Measurements from ENCODE around the gene RWDD3.

Gene RWDD3

GRCh38 chr1:95230768-95231191, 3.2 kb upstream of the RWDD3 start:
- no peak for DNase-seq

GRCh38 chr1:95232646-95233318, 1.2 kb upstream of the RWDD3 start:
- DNase-seq: no peak

GRCh38 chr1:95233319-95233736, 682 bp upstream of the RWDD3 start:
- DNase-seq: no peak

- DNase-seq: no peak
Observed at GRCh38 chr1:95236784-95237575, 3.0 kb downstream of the RWDD3 start.

- DNase-seq: no peak
Observed at GRCh38 chr1:95237981-95238703, 4.1 kb downstream of the RWDD3 start.

- no peak for DNase-seq
Observed at GRCh38 chr1:95245029-95245428, 11.0 kb downstream of the RWDD3 start.

GRCh38 chr1:95246511-95246910, 12.5 kb downstream of the RWDD3 start:
- no peak for DNase-seq

GRCh38 chr1:95247607-95248006, 13.6 kb downstream of the RWDD3 start:
- DNase-seq: no peak

GRCh38 chr1:95249916-95250315, 15.9 kb downstream of the RWDD3 start:
- DNase-seq: no peak

GRCh38 chr1:95252422-95252821, 18.4 kb downstream of the RWDD3 start:
- no peak for DNase-seq

GRCh38 chr1:95254959-95255358, 20.9 kb downstream of the RWDD3 start:
- no peak for DNase-seq

- no peak for DNase-seq
Observed at GRCh38 chr1:95255826-95256225, 21.8 kb downstream of the RWDD3 start.

- no peak for DNase-seq
Observed at GRCh38 chr1:95257758-95258157, 23.7 kb downstream of the RWDD3 start.

GRCh38 chr1:95259245-95259644, 25.2 kb downstream of the RWDD3 start:
- DNase-seq: no peak

- no peak for DNase-seq
Observed at GRCh38 chr1:95262913-95263312, 28.9 kb downstream of the RWDD3 start.

GRCh38 chr1:95263450-95263849, 29.4 kb downstream of the RWDD3 start:
- DNase-seq: no peak

GRCh38 chr1:95265106-95265505, 31.1 kb downstream of the RWDD3 start:
- DNase-seq: no peak

- no peak for DNase-seq
Observed at GRCh38 chr1:95276429-95276828, 42.4 kb downstream of the RWDD3 start.

GRCh38 chr1:95278173-95279006, 44.4 kb downstream of the RWDD3 start:
- no peak for DNase-seq

- no peak for DNase-seq
Observed at GRCh38 chr1:95281781-95282517, 47.9 kb downstream of the RWDD3 start.

- no peak for DNase-seq
Observed at GRCh38 chr1:95282518-95282895, 48.5 kb downstream of the RWDD3 start.

GRCh38 chr1:95284420-95284819, 50.4 kb downstream of the RWDD3 start:
- no peak for DNase-seq
